Measurements from ENCODE around the gene SEM1. TPM values are rescaled to one million over a fixed set of nuclear protein-coding genes. Genes with fewer than 3 reads are reported as not detected.
"Not testable (repeated sequence)": the region's sequence is repeated elsewhere in the genome, so short reads cannot be mapped to it uniquely, and the experiment has no call there.

Gene SEM1
- total RNA-seq, 1 donor from 2014 or later, result 65.2 TPM

GRCh38 chr7:96664793-96665192, 44.9 kb downstream of the SEM1 start:
- H3K27ac Mint-ChIP-seq, result no peak overlapping the region
- Histone ChIP-seq H3K36me3 (no peaks in the 10 kb centered on the region), H3K27me3 (no peaks in the 10 kb centered on the region), H3K9me3 (ENCODE audit: low read depth) (no peaks in the 10 kb centered on the region), H2AFZ (replicated peaks) (no peak overlapping the region), H3K79me2 (ENCODE audit: low read depth) (no peaks in the 10 kb centered on the region), H3K4me3 (no peak overlapping the region), H3F3A (ENCODE audit: low read depth) (no peaks in the 10 kb centered on the region), H3K4me1 (peaks cover 10% of the 10 kb centered on the region), H3K27ac (no peak overlapping the region), H4K20me1 (ENCODE audit: low read depth) (no peaks in the 10 kb centered on the region), H3K4me2 (no peak overlapping the region), H3K9ac (no peak overlapping the region)
- no peaks in the 10 kb centered on the region for H3K9me3 Mint-ChIP-seq
- H3K4me3 Mint-ChIP-seq, result no peak overlapping the region
- no peaks in the 10 kb centered on the region for H3K4me1 Mint-ChIP-seq
- no peak for DNase-seq (ENCODE audit: low spot score)
- peaks cover 3% of the 10 kb centered on the region for H3K27me3 Mint-ChIP-seq (ENCODE audit: insufficient read depth, low read depth)
- TF ChIP-seq, protein P1, sequence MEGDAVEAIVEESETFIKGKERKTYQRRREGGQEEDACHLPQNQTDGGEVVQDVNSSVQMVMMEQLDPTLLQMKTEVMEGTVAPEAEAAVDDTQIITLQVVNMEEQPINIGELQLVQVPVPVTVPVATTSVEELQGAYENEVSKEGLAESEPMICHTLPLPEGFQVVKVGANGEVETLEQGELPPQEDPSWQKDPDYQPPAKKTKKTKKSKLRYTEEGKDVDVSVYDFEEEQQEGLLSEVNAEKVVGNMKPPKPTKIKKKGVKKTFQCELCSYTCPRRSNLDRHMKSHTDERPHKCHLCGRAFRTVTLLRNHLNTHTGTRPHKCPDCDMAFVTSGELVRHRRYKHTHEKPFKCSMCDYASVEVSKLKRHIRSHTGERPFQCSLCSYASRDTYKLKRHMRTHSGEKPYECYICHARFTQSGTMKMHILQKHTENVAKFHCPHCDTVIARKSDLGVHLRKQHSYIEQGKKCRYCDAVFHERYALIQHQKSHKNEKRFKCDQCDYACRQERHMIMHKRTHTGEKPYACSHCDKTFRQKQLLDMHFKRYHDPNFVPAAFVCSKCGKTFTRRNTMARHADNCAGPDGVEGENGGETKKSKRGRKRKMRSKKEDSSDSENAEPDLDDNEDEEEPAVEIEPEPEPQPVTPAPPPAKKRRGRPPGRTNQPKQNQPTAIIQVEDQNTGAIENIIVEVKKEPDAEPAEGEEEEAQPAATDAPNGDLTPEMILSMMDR (IDR thresholded peaks at IDR 0.05), result no peak
- TF ChIP-seq EZH2phosphoT487 (IDR thresholded peaks at IDR 0.05) (no peak), EZH2 (IDR thresholded peaks at IDR 0.05) (no peak)
- H3K36me3 Mint-ChIP-seq, result peaks cover 7% of the 10 kb centered on the region

- H3K36me3 ChIP-seq, result no peaks in the 10 kb centered on the region
- Mint-ChIP-seq H3K27me3 (ENCODE audit: insufficient read depth, low read depth) (peaks cover 3% of the 10 kb centered on the region), H3K4me1 (no peaks in the 10 kb centered on the region), H3K36me3 (peaks cover 7% of the 10 kb centered on the region), H3K4me3 (no peak overlapping the region), H3K9me3 (no peaks in the 10 kb centered on the region), H3K27ac (no peak overlapping the region)
- peaks cover 11% of the 10 kb centered on the region for H3K4me1 ChIP-seq
- TF ChIP-seq EZH2phosphoT487 (IDR thresholded peaks at IDR 0.05) (no peak), EZH2 (IDR thresholded peaks at IDR 0.05) (no peak)
- TF ChIP-seq, protein P1 (IDR thresholded peaks at IDR 0.05), result no peak
- no peak overlapping the region for H3K27ac ChIP-seq
- H3F3A ChIP-seq (ENCODE audit: low read depth), result peaks cover under 1% of the 10 kb centered on the region
- no peak overlapping the region for H3K9ac ChIP-seq
- H4K20me1 ChIP-seq (ENCODE audit: low read depth), result no peaks in the 10 kb centered on the region
- no peaks in the 10 kb centered on the region for H3K9me3 ChIP-seq (ENCODE audit: low read depth)
- no peak overlapping the region for H3K4me2 ChIP-seq
- no peak overlapping the region for H3K4me3 ChIP-seq
- no peak for DNase-seq (ENCODE audit: low spot score)
- H3K27me3 ChIP-seq, result no peaks in the 10 kb centered on the region
- no peaks in the 10 kb centered on the region for H3K79me2 ChIP-seq (ENCODE audit: low read depth)
- no peak overlapping the region for H2AFZ ChIP-seq (replicated peaks)
These were observed 45.7 kb downstream of the SEM1 start for GRCh38 chr7:96663871-96664445.

GRCh38 chr7:96663457-96663856, 46.2 kb downstream of the SEM1 start:
- TF ChIP-seq EZH2phosphoT487 (IDR thresholded peaks at IDR 0.05) (no peak), EZH2 (IDR thresholded peaks at IDR 0.05) (no peak)
- TF ChIP-seq, protein P1 (IDR thresholded peaks at IDR 0.05), result no peak
- Histone ChIP-seq H3K9me3 (ENCODE audit: low read depth) (no peaks in the 10 kb centered on the region), H3K4me2 (no peak overlapping the region), H3K9ac (no peak overlapping the region), H2AFZ (replicated peaks) (no peak overlapping the region), H4K20me1 (ENCODE audit: low read depth) (no peaks in the 10 kb centered on the region), H3K36me3 (no peaks in the 10 kb centered on the region), H3K27me3 (no peaks in the 10 kb centered on the region), H3K4me3 (no peak overlapping the region), H3K27ac (no peak overlapping the region), H3K4me1 (peaks cover 11% of the 10 kb centered on the region), H3F3A (ENCODE audit: low read depth) (peaks cover 5% of the 10 kb centered on the region), H3K79me2 (ENCODE audit: low read depth) (no peaks in the 10 kb centered on the region)
- H3K4me1 Mint-ChIP-seq, result no peaks in the 10 kb centered on the region
- H3K27ac Mint-ChIP-seq, result no peak overlapping the region
- H3K9me3 Mint-ChIP-seq, result no peaks in the 10 kb centered on the region
- H3K36me3 Mint-ChIP-seq, result peaks cover 4% of the 10 kb centered on the region
- H3K27me3 Mint-ChIP-seq (ENCODE audit: insufficient read depth, low read depth), result peaks cover 5% of the 10 kb centered on the region
- DNase-seq (ENCODE audit: low spot score), result no peak
- H3K4me3 Mint-ChIP-seq, result no peak overlapping the region

DNA sequence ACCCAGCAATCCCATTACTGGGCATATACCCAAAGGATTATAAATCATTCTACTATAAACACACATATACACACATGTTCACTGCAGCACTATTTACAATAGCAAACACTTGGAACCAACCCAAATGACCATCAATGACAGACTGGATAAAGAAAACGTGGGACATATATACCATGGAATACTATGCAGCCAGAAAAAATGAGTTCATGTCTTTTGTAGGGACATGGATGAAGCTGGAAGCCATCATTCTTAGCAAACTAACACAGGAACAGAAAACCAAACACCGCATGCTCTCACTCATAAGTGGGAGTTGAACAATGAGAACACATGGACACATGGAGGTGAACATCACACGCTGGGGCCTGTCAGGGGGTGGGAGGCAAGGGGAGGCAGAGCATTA, 47.5 kb downstream of the SEM1 start:
- Histone ChIP-seq H3F3A (ENCODE audit: low read depth) (peaks cover 19% of the 10 kb centered on the region), H3K4me1 (peaks cover 23% of the 10 kb centered on the region)
- H3K27me3 ChIP-seq; H4K20me1 ChIP-seq (ENCODE audit: low read depth); H3K9me3 ChIP-seq (ENCODE audit: low read depth); H3K4me3 Mint-ChIP-seq; H3K27ac ChIP-seq; H3K27me3 Mint-ChIP-seq (ENCODE audit: insufficient read depth, low read depth); H3K4me2 ChIP-seq; H3K9me3 Mint-ChIP-seq; H3K27ac Mint-ChIP-seq; H3K79me2 ChIP-seq (ENCODE audit: low read depth); H3K4me3 ChIP-seq; H3K36me3 Mint-ChIP-seq; H3K9ac ChIP-seq; H2AFZ ChIP-seq (replicated peaks); H3K36me3 ChIP-seq; DNase-seq (ENCODE audit: low spot score): not testable (repeated sequence)
- peaks cover 10% of the 10 kb centered on the region for H3K4me1 Mint-ChIP-seq

Data from neural progenitor cell (in vitro differentiated cells).